Panc1 (cell line): Measurements from ENCODE around the gene CDH13.

Experiments
- CTCF ChIP-seq: fragments of 450-650 bp; IDR thresholded peaks from 2 replicates; pipeline ENCODE4 v1.5.1; 2017; ENCODE audit warnings: mild to moderate bottlenecking
- POLR2AphosphoS5 ChIP-seq: IDR thresholded peaks from 2 replicates; pipeline ENCODE4 v1.6.1; 2012; ENCODE audit warnings: mild to moderate bottlenecking, low read depth, low read length, moderate library complexity
- REST ChIP-seq, 2 experiments: IDR thresholded peaks; 2 replicates each; pipeline ENCODE4 v1.6.1; 2011 to 2012; ENCODE audit warnings: low read depth in 2 of 2, control low read depth in 1 of 2, low read length in 1 of 2, mild to moderate bottlenecking in 1 of 2, moderate library complexity in 1 of 2; ENCODE audit not compliant: insufficient read depth in 1 of 2
- SIN3A ChIP-seq: IDR thresholded peaks from 2 replicates; pipeline ENCODE4 v1.6.1; 2012; ENCODE audit warnings: low read depth, mild to moderate bottlenecking, low read length, moderate library complexity, borderline replicate concordance; ENCODE audit not compliant: insufficient read depth
- TCF7L2 ChIP-seq: IDR thresholded peaks from 2 replicates; pipeline ENCODE4 v1.6.1; 2011; ENCODE audit warnings: mild to moderate bottlenecking, low read depth, low read length, inconsistent platforms

- TF ChIP-seq CTCF (no peak), SIN3A (no peak), POLR2AphosphoS5 (no peak), REST (IDR thresholded peaks at IDR 0.05; ENCODE audit: insufficient read depth in 1 of 2, low read depth in 2 of 2, low read length in 1 of 2) (no peak), TCF7L2 (no peak)
Measured at GRCh38 chr16:83720981-83721380, 1094.2 kb downstream of the CDH13 start.
